Inferior parietal cortex (tissue), 1 donor: ENCODE results near the gene KCNMB4.

Source experiments
- DNase-seq: peaks from one replicate; pipeline ENCODE4 v3.0.0-alpha.2; 2016; ENCODE audit errors: extremely low spot score

KCNMB4 gene

DNA sequence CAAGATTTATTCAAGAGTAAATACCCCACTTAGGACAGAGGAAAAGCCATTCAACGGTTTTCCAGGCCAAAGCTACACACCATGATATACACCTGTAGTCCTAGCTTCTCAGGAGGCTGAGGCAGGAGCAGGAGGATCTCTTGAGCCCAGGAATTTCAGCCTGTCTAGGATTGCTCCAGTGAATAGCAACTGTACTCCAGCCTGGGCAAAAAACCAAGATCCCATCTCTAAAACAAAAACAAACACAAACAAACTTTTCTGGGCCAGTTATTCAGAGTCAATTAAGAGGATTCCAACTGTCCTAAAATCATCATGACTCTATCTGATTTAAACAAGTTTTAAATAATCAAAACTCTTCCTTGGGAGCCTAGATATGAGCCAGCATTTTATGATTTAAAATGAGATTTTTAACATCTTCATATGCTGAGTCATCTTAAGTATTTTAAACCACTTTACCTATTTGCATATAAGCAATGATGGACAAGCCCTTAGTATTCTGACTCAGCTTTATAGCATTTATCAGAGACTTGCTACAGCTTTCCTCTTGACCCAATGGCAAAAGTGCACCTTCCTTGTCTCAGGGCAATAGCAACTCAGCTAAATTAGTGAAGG, 77.1 kb downstream of the KCNMB4 start:
- DNase-seq: no peak

DNA sequence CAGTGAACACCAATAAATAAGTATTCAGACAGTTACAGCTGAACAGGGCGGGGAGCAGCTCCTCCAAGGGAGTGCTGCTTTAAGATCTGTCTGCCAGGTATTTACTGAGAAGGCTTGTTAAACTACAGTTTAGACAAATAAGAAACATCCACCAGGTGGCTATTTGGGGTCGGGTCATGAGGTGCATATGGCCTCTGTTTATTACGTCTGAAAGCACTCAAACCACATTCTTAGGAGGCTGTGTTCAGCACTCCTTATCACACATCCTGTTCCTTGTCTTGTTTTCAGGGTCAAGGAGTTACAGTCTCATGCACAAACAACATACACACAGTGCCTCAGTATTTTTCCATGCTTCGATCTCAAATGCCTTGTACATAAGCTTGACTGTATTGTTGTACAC, 78.8 kb downstream of the KCNMB4 start:
- DNase-seq: no peak

DNA sequence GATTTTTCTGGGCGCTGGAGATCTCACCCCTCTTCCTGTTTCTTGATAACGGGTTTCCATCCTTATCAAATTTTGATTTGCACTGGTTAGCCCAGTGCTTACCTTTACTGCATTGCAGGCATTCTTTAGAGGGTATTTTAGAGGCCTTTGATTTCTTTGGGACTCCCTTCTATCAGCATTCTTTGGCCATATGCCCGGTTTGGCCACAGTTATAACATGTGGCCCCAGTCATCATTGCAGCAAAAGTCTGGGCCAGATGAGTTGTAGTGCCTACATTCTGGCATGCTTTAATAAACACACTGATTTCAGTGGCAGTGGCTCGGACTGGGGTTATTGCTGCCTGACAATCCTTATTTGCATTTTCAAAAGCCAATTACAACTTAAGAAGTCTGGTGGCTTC, 82.3 kb downstream of the KCNMB4 start:
- DNase-seq: no peak

DNA sequence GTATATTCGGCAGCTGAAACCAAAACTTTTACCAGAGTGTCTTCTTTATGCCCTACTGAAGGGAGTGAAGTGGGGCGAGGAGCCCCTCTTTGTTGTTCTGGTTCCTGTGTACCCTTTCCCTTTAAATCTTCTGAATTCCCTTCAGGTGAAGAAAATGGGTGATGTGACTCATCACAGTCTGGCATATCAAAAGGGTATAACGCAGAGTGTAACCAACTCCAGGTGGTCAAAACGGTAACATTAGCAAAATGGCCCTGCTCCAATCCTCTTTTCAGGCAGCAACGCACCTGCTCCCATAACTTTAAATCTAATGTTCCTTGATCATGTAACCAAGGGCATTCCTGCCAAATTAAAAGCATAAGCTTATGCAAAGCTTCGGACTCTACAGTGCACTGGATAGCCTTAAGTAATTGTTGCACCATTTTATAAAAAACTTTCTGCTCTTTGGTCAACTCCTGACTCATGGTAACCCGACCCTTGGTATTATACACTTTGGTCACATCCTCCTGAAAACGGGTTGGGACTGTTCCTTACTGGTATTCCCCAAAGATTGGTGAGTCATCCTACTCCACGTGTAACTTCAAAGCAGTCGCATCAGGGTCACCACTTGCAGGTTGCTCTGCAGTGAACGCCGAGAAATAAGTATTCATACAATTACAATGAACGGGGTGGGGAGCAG, 83.1 kb downstream of the KCNMB4 start:
- no peak for DNase-seq

DNA sequence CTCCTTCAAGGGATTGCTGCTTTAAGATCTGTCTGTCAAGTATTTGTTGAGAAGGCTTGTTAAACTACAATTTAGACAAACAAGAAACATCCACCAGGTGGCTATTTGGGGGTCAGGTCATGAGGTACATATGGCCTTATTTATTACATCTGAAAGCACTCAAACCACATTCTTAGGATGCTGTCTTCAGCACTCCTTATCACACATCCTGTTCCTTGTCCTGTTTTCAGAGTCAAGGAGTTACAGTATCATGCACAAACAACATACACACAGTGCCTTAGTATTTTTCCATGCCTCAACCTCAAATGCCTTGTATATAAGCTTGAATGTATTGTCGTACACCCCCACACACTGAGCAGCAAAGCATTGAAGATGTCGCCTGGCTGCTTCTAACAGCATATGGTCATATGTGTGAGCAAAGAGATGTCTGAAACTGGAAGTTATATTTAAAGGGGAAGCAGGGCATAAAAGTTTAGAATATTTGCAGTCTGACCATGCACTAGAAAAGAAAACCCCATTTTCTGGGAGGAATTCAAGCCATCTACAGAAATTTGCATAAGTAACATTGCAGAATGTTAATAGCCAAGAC, 83.8 kb downstream of the KCNMB4 start:
- no peak for DNase-seq

DNA sequence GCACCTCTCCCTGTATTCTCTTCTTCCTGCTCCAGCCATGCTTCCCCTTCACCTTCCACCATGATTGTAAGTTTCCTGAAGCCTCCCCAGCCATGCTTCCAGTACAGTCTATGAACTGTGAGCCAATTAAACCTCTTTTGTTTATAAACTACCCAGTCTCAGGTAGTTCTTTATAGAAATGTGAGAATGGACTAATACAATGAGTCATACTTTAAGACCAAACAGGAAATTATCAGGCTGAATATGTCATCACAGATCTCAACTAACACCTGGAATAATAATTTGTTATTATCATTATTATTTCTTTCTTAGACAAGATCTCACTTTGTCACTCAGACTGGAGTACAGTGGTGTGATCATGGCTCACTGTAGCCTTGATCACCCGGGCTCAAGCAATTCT, 85.4 kb downstream of the KCNMB4 start:
- DNase-seq: no peak

DNA sequence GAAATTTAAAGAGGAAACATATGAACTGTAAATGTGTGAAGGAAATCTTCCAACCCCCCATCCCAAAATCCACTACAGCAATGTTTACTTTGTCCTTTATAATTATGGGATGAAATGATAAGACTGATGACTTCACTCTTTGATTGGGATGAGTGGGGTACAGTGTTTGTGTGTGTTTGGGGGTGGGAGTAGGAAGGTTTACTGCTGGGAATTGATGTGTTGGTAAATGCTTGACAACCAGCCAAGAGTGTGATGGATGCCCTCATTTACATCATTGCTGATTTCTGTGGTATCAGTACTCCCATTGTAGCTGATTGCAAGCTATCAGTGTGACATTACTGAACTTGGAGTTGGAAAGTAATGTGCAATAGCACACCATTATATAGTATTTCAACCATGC, 90.9 kb downstream of the KCNMB4 start:
- no peak for DNase-seq

DNA sequence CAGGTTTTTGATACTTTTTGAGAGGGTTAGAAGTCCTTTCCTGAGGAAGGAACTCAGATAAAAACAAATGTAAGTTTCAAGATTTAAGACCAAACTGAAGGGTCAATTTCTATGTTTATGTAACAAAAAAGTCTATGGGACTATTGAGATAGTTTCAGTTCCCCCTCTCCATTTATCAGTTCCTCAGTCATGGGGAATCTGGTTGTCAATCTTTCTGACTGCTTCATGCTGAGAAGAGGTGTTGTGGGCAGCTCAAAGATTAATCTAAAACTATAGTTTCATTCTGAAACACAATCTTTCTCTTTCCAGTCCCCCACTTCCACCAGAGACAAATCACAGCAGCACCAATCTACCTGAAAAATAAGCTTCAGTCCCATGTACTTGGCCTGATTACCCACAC, 93.7 kb downstream of the KCNMB4 start:
- no peak for DNase-seq

DNA sequence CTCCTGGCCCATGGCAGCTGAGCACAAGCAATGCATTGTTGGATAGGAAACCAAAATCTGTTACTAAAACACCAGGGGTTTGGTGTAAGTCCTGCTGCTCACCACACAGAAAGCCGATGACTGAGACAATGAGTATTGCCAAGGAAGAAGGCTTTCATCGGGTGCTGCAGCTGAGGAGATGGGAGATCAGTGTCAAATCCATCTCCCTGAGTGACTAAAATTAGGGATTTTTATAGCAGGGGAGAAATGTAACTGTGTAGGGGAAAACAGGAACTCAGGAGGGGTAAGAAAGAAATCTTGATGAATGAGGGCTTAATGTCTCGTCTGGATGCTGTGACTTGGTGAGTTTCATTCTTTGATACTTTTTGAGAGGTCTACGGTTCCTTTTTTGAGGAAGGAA, 97.9 kb downstream of the KCNMB4 start:
- DNase-seq: no peak

DNA sequence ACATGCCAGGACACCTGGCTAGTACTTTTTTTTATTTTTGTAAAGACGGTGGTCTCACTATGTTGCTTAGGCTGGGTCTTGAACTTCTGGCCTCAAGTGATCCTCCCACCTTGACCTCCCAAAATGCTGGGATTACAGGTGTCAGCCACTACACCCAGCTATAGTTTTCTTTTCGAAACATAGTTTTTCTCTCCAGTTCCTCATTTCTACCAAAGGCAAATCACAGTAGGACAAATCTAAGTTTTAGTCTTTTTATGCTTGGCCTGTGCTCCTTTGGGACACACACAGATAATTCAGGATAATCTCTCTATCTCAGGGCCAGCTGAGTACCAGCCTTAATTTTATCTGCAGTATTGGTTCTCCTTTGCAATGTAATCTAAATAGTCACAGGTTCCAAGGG, 100.7 kb downstream of the KCNMB4 start:
- DNase-seq: no peak

DNA sequence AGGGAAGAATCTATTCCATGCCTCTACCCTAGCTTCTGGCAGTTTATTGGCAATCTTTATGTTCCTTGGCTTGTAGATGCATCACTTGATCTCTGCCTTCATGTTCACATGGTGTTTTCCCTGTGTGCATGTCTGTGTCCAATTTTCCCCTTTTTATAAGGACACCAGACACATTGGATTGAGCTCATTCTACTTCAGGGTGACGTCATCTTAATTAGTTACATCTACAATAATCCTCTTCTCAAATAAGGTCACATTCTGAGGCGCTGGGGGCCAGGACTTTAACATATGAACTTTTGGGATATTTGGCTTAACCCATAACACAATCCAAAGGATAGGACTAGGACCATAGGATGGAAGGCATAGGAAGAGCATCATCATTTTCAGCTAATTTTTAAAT, 101.4 kb downstream of the KCNMB4 start:
- DNase-seq: no peak

DNA sequence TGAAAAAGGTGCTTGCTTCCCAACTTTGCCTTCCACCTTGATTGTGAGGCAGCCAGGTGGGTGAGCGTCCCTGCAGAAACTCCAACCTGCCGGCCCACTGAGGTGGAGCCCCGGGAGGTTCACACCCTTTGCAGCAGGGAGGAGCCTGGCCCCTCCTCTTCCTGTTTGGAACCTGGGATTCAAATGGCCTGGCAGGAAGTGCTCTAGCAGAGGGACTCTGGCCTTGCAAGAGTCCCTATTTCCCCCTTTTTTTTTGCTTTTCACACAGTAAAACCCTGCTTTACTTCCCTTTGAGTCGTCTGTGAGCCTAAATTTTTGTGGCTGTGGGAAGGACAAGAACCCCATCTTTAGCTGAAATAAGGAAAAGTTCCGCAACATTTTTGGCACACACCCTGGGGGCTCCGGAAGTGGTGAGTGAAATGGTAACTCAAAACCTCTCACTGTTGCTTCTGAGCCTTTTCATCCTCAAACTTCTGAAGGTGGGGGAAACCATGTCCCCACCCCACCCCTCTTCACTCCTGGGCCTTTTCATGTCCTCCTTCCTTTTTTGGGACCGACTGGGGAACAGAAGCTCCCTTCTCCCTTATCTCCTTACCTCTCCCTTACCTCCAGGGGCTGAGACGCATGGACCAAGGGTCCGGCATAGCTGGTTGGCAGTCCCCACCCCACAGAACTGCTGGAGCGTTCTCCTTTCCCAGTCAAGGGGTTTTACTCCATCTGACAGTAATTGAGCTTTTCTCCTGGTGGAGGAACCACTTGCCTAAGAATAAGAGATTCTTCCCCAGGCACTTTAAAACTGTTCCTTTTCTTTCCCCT, 102.0 kb downstream of the KCNMB4 start:
- no peak for DNase-seq

DNA sequence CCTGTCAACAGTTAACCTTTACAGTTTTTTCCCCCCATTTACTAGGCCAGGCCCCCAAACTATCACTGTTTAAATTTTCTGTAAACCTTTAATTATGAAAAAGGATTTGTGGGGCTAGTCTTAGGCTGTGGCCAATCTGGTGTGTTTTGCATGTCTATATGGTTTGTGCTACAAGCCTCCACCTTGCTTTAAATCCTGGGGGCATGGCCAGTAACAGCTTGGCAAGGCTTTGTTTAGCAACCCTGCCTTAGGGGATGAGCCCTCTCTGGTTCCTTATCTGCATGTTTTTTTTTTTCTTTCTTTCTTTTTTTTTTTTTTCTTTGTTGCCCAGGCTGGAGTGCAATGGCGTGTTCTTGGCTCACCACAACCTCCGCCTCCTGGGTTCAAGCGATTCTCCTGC, 102.7 kb downstream of the KCNMB4 start:
- DNase-seq: no peak

DNA sequence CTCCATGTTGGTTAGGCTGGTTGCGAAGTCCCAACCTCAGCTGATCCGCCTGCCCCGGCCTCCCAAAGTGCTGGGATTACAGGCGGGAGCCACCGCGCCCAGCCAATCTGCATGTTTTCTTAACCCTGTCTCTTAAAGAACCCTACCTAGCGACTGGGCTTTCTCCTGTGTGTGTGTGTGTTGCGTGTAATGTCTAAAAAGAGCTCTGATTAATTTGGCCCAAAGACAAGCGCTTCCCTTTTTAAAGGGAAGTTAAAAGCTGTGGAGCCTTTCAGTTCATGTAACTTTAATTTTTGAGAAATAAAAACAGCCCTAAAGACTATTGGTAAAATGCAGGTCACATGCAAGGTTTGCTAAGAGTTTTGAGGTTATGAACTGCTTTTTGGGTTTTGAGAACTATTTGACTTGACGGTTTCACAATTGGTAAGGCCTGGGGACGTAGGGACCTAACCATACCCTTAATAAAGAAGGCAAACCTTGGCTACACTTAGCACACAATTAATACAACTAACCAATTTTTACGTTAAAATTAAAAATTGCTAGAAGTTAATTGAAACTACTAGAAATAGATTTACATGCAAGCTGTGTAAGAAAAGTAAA, 103.2 kb downstream of the KCNMB4 start:
- DNase-seq: no peak

DNA sequence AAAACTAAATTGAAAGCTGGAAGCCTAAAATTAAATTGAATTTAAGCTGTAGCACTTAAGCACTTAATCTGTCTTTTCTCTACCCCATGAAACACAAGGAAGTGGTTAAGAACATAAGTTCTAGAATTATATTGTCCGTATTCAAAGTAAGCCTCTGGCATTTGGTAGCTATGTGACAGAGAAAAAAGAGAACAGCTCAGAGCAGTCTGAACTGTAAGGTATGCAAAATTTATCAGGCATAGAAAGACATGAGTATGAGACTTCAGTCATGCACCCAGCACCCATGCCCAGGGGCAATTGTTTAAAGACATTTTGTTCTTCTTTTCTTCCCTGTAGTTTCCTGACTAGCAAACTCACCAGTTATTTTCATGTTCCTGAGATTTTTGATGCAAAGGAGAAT, 116.7 kb downstream of the KCNMB4 start:
- DNase-seq: no peak
